Chondrocyte (in vitro differentiated cells): Measurements from ENCODE around the gene PDZD4. TPM values are rescaled to one million over a fixed set of nuclear protein-coding genes. Genes with fewer than 3 reads are reported as not detected.

Source experiments
- DNase-seq: peaks from one replicate; pipeline ENCODE4 v3.0.0; 2021; ENCODE audit warnings: mixed read lengths, low spot score
- H3K27ac Mint-ChIP-seq: one replicate; pipeline ENCODE4 v1.8.0; 2021; ENCODE audit warnings: mild to moderate bottlenecking, moderate library complexity, mixed read lengths; ENCODE audit not compliant: unreplicated experiment
- H3K27me3 Mint-ChIP-seq: 2 replicates; pipeline ENCODE4 v1.8.0; 2021; ENCODE audit warnings: low read depth, mixed read lengths
- H3K36me3 Mint-ChIP-seq: 2 replicates; pipeline ENCODE4 v1.8.0; 2021; ENCODE audit warnings: low read depth, mixed read lengths
- H3K4me1 Mint-ChIP-seq: 2 replicates; pipeline ENCODE4 v1.8.0; 2021; ENCODE audit warnings: low read depth, mild to moderate bottlenecking, mixed read lengths
- H3K4me3 Mint-ChIP-seq: one replicate; pipeline ENCODE4 v1.8.0; 2021; ENCODE audit warnings: mild to moderate bottlenecking, moderate library complexity, mixed read lengths; ENCODE audit not compliant: unreplicated experiment
- H3K9me3 Mint-ChIP-seq: 2 replicates; pipeline ENCODE4 v1.8.0; 2021; ENCODE audit warnings: low read depth, mixed read lengths
- total RNA-seq: library from RNA; stranded (reverse); gene quantifications from 3 replicates; pipeline ENCODE4 v1.2.1, GENCODE V29; 2021
- TF ChIP-seq, protein P1 (sequence below): fragments of 200-600 bp; sonication (generic); IDR thresholded peaks from 2 replicates; pipeline ENCODE4 v1.5.0; 2021; ENCODE audit warnings: antibody characterized with exemption, mild to moderate bottlenecking, moderate library complexity

The PDZD4 gene
- total RNA-seq, 1 donor from 2014 or later: 24.8 TPM

DNA sequence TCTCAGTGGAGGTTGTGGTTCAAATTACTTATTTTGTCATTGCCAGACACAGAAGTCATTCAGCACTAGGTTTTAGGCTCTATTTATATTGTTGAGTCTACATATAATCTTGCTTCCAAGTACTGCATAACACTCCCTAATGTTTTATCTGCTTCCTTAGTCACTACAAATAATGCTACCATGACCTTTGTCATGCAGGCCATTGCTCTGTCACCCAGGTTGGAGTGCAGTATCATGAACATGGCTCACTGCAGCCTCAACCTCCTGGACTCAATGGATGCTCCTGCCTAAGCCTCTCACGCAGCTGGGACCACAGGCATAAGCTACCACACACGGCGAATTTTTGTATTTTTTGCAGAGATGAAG lies 23.5 kb upstream of the PDZD4 start:
- DNase-seq: no peak
- Mint-ChIP-seq H3K4me3 (no peak overlapping the region), H3K27ac (no peak overlapping the region), H3K4me1 (no peaks in the 10 kb centered on the region), H3K9me3 (peaks cover 2% of the 10 kb centered on the region), H3K36me3 (no peaks in the 10 kb centered on the region), H3K27me3 (peaks cover 8% of the 10 kb centered on the region)
- TF ChIP-seq, protein P1, sequence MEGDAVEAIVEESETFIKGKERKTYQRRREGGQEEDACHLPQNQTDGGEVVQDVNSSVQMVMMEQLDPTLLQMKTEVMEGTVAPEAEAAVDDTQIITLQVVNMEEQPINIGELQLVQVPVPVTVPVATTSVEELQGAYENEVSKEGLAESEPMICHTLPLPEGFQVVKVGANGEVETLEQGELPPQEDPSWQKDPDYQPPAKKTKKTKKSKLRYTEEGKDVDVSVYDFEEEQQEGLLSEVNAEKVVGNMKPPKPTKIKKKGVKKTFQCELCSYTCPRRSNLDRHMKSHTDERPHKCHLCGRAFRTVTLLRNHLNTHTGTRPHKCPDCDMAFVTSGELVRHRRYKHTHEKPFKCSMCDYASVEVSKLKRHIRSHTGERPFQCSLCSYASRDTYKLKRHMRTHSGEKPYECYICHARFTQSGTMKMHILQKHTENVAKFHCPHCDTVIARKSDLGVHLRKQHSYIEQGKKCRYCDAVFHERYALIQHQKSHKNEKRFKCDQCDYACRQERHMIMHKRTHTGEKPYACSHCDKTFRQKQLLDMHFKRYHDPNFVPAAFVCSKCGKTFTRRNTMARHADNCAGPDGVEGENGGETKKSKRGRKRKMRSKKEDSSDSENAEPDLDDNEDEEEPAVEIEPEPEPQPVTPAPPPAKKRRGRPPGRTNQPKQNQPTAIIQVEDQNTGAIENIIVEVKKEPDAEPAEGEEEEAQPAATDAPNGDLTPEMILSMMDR: no peak

DNA sequence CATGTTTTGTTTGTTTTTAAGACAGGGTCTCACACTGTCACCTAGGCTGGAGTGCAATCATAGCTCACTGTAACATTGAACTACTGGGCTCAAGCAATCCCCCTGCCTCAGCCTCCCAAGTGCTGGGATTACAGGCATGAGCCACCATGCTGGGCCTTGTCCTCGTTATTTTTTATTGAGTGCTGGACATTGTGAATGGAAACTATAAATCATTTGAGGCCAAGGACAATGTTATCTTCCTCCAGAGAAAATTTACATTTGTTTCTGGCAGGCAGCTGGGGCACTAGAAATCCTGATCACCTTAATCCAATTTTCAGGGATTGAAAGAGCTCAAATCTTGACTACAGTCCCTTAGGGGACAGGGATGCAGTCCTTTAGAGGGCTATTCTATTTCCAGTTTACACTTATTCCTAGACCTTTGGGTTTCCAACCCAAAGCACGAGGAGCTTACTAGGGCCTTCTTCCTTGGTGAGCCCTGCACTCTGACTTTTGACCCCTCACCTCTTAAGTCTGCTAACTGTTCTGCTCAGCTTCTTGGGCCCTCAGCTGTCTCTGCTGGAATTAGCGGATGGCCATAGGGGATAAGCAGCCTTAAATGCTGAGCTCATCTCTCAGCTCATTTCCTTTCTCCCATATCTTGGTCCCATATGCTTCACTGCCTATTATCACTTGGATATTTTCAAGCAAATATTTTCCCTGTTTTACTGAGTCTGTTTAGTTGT lies 23.0 kb upstream of the PDZD4 start:
- no peak for DNase-seq
- TF ChIP-seq, protein P1: no peak
- Mint-ChIP-seq H3K27ac (no peak overlapping the region), H3K36me3 (no peaks in the 10 kb centered on the region), H3K4me3 (no peak overlapping the region), H3K9me3 (peaks cover 2% of the 10 kb centered on the region), H3K27me3 (peaks cover 7% of the 10 kb centered on the region), H3K4me1 (no peaks in the 10 kb centered on the region)

DNA sequence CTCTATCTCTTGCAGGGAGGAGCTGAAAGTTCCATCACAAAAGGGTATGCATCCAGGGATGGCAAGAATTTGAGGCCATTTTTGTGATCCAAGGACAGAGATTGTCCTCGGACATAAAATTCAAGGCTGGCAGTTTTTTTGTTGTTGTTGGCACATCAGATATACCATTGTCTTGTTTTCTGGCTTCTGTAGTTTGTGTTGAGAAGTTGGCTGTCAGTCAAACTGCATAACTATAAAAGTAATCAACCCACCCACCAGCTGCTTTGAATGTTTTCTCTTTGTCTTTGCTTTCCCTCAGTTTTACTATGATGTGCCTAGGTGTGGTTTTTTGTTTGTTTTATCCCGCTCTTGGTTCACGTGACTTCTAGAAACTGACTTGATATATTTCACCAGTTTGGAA lies 21.6 kb upstream of the PDZD4 start:
- TF ChIP-seq, protein P1: no peak
- DNase-seq: no peak
- no peaks in the 10 kb centered on the region for H3K4me1 Mint-ChIP-seq
- peaks cover 7% of the 10 kb centered on the region for H3K27me3 Mint-ChIP-seq
- H3K4me3 Mint-ChIP-seq: no peak overlapping the region
- H3K36me3 Mint-ChIP-seq: no peaks in the 10 kb centered on the region
- H3K27ac Mint-ChIP-seq: no peak overlapping the region
- H3K9me3 Mint-ChIP-seq: peaks cover 5% of the 10 kb centered on the region

DNA sequence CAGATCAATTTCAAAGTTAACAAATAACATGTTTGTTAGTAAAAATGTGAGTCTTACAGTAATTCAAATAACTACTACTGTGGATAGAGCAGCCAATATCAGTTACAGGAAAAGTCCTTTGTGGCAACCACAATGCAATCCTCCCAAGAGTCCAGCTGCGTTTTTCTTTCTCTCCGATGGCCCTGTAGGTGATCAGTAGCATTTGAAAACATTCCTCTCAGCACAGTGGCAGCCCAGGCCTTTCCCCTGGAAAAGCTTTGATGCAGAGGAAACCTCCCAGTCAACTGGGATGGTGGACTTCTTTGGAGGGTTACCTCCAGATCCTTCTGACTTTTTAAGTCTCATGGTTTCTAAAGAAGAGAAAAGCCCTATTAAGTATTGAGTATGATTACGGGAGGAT lies 18.0 kb upstream of the PDZD4 start:
- H3K27ac Mint-ChIP-seq: no peak overlapping the region
- peaks cover 5% of the 10 kb centered on the region for H3K9me3 Mint-ChIP-seq
- no peaks in the 10 kb centered on the region for H3K4me1 Mint-ChIP-seq
- no peak for DNase-seq
- peaks cover 13% of the 10 kb centered on the region for H3K27me3 Mint-ChIP-seq
- no peaks in the 10 kb centered on the region for H3K36me3 Mint-ChIP-seq
- TF ChIP-seq, protein P1: no peak
- H3K4me3 Mint-ChIP-seq: no peak overlapping the region

DNA sequence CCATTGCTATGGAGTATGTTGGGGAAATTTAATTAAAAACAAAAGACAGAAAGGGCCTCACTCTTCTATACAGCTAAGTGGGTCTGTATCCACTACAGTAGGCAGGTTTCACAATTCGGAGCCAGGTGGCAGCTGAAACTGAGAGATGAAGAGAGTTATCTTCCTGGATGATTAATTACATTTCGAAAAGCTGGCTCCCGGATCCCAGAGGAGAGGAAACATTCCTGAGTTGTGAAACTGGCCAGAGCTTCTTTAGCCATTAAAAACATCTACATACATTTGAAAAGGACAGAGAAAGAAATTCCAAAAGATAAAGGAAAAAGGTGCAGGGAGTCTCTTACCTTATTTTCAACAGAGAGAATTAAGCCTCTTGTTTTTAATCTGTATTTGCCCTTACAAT lies 15.5 kb upstream of the PDZD4 start:
- Mint-ChIP-seq H3K4me3 (no peak overlapping the region), H3K27me3 (peaks cover 17% of the 10 kb centered on the region), H3K27ac (no peak overlapping the region), H3K9me3 (peaks cover 2% of the 10 kb centered on the region), H3K4me1 (no peaks in the 10 kb centered on the region), H3K36me3 (peaks cover 2% of the 10 kb centered on the region)
- TF ChIP-seq, protein P1: no peak
- no peak for DNase-seq
